IPS-18a (cell line): ENCODE results near the gene DSC1.

ENCODE experiments used
- H3K27ac ChIP-seq: one replicate; pipeline ENCODE4 v1.5.1; 2013; ENCODE audit warnings: low read length
- H3K27me3 ChIP-seq: one replicate; pipeline ENCODE4 v1.6.1; 2013; ENCODE audit warnings: mild to moderate bottlenecking, low read length; ENCODE audit not compliant: control insufficient read depth, insufficient read depth
- H3K36me3 ChIP-seq: one replicate; pipeline ENCODE4 v1.6.1; 2013; ENCODE audit warnings: low read depth, low read length; ENCODE audit not compliant: control insufficient read depth
- H3K4me1 ChIP-seq: one replicate; pipeline ENCODE4 v1.6.1; 2013; ENCODE audit warnings: low read depth, low read length; ENCODE audit not compliant: control insufficient read depth
- H3K4me3 ChIP-seq: one replicate; pipeline ENCODE4 v1.5.1; 2013; ENCODE audit warnings: low read length
- H3K9ac ChIP-seq: one replicate; pipeline ENCODE4 v1.6.1; 2013; ENCODE audit warnings: mild to moderate bottlenecking, low read length, moderate library complexity
- H3K9me3 ChIP-seq: one replicate; pipeline ENCODE4 v1.6.1; 2013; ENCODE audit warnings: low read depth, low read length; ENCODE audit not compliant: control insufficient read depth

The DSC1 gene, protein sequence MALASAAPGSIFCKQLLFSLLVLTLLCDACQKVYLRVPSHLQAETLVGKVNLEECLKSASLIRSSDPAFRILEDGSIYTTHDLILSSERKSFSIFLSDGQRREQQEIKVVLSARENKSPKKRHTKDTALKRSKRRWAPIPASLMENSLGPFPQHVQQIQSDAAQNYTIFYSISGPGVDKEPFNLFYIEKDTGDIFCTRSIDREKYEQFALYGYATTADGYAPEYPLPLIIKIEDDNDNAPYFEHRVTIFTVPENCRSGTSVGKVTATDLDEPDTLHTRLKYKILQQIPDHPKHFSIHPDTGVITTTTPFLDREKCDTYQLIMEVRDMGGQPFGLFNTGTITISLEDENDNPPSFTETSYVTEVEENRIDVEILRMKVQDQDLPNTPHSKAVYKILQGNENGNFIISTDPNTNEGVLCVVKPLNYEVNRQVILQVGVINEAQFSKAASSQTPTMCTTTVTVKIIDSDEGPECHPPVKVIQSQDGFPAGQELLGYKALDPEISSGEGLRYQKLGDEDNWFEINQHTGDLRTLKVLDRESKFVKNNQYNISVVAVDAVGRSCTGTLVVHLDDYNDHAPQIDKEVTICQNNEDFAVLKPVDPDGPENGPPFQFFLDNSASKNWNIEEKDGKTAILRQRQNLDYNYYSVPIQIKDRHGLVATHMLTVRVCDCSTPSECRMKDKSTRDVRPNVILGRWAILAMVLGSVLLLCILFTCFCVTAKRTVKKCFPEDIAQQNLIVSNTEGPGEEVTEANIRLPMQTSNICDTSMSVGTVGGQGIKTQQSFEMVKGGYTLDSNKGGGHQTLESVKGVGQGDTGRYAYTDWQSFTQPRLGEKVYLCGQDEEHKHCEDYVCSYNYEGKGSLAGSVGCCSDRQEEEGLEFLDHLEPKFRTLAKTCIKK

DNA sequence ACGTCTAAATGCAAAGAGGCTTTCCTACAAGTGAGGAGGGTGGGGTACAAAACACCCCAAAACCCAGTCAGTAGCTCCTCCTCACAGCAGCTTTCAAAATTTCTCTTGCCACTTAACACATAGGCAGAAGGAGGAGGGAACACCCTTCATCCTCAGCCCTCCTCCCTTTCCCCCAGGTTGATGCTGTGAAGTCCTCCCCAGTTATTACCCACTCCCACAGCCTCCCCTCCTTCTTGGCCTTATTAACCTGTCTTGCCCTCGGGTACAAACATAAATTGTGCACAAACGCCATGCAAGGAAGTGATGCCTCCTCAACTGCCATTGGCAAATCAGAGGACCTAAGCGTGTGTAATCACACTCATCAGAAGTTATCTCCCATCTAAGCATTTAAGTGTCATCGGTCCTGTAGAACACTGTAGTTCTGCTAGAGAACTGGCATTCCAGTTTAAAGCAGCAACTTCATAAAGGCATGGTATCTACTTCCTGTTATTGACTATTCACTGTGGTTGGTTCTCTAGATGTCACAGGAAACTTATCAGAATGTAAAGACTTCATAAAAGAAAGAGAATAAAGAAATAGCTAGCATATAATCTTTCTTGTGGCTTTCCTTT is at the start of gene DSC1:
Gene DSC1 (minus strand): TSS at position 32 of the 611 bp plus-strand sequence. CDS start 262 bp downstream, outside the sequence.
- Histone ChIP-seq H3K9ac (no peak within 1 kb of the TSS), H3K9me3 (no peaks in the 10 kb centered on the region), H3K4me3 (no peak within 1 kb of the TSS), H3K27me3 (no peaks in the 10 kb centered on the region), H3K27ac (no peak within 1 kb of the TSS), H3K36me3 (no peaks in the 10 kb centered on the region), H3K4me1 (peaks cover 8% of the 10 kb centered on the region)

DNA sequence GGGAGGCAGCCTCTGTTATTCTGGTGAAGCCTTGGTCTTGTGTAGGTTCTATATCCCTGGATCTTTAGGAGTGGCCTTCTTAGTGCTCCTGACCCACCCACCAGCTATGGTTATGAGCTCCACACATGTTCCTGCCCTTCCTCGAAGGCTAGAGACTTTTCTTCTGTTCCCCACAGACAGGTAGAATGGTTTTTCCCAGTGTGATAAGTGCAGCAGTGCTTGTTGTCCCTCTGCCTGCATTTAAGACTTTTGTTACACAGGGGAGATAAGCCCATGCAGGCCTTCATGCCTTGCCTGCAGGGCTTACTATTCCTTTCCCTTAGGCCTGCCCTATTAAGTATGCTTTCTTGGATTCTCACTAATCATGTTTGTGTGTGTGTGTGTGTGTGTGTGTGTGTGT is 48.4 kb upstream of the DSC1 start:
- Histone ChIP-seq H3K9ac (no peak overlapping the region), H3K36me3 (no peaks in the 10 kb centered on the region), H3K4me3 (no peak overlapping the region), H3K9me3 (no peaks in the 10 kb centered on the region), H3K27ac (no peak overlapping the region), H3K4me1 (peaks cover 10% of the 10 kb centered on the region), H3K27me3 (no peaks in the 10 kb centered on the region)

DNA sequence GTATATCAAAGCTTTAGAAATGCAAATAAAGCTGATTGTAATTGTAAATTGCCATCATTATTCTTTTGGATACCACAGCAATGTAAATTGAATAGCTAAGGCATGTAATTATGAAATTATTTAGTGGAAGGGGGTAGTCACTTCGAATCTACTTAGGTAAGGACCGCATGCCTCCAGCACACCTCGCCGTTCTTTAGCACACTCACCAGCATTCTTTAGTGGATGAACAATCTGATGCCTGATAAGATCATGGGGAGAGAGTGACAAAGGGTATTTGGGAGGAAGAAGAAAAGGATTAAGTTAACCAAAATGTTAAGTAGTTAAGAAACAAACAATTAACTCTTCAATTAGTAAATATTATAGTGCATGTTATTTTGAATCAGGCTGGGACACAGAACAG is 46.4 kb upstream of the DSC1 start:
- H3K27me3 ChIP-seq = no peaks in the 10 kb centered on the region
- no peaks in the 10 kb centered on the region for H3K36me3 ChIP-seq
- no peak overlapping the region for H3K4me3 ChIP-seq
- H3K9ac ChIP-seq = no peak overlapping the region
- no peaks in the 10 kb centered on the region for H3K9me3 ChIP-seq
- no peak overlapping the region for H3K27ac ChIP-seq
- H3K4me1 ChIP-seq = peaks cover 10% of the 10 kb centered on the region

DNA sequence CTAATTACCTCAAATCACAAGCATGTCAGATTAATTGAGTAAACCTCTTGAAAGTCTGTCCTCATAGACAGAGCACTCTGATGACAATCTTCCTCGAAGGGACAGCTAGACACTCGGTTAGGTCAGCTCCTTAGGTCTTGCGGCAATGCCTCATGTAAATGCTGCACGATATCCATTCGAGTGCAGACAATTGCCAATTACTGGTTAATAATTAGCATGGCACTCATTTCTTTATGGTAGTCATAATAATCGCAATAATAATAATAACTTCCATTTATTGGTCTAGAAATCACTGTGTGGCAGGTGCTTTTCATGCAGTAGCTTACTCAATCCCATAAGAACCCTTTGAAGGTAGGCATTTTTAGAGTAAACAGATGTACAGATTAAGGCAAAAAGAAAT is 44.7 kb upstream of the DSC1 start:
- H3K9ac ChIP-seq = no peak overlapping the region
- H3K27me3 ChIP-seq = no peaks in the 10 kb centered on the region
- no peak overlapping the region for H3K27ac ChIP-seq
- no peaks in the 10 kb centered on the region for H3K36me3 ChIP-seq
- peaks cover 13% of the 10 kb centered on the region for H3K4me1 ChIP-seq
- H3K4me3 ChIP-seq = no peak overlapping the region
- no peaks in the 10 kb centered on the region for H3K9me3 ChIP-seq

DNA sequence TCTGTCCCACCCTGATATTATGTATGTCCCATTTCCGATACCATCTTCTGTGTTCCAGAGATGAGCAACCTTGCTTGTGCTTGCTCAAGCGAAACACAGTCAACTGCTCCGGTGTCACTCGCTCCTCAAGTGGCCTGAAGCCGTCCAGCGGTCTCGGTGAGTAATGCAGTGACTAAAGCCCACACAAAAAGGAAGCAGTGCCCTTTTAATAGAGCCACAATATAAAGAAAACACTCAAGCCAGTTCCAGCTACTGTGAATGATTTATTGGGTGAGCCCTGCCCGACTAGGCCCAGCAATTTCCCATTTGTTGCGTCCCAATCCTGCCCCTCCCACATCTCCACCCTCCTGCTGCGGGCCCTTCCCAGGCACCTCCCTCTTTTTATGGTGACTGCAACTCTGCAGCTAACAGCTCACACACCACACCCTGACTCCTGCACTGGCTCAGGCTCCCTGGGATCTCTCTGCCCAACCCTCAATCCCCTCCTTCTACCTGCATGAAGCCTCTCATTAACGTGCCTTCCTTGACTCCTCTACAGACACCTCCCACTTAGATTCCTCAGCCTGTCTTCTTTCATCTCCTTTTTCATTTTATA is 44.2 kb upstream of the DSC1 start:
- H3K36me3 ChIP-seq = no peaks in the 10 kb centered on the region
- no peak overlapping the region for H3K27ac ChIP-seq
- H3K9ac ChIP-seq = no peak overlapping the region
- H3K9me3 ChIP-seq = no peaks in the 10 kb centered on the region
- no peak overlapping the region for H3K4me3 ChIP-seq
- peaks cover 13% of the 10 kb centered on the region for H3K4me1 ChIP-seq
- H3K27me3 ChIP-seq = no peaks in the 10 kb centered on the region

GRCh38 chr18:31206071-31206470 is 43.4 kb upstream of the DSC1 start:
- no peaks in the 10 kb centered on the region for H3K36me3 ChIP-seq
- no peaks in the 10 kb centered on the region for H3K9me3 ChIP-seq
- H3K27ac ChIP-seq = no peak overlapping the region
- no peak overlapping the region for H3K9ac ChIP-seq
- H3K4me1 ChIP-seq = peaks cover 13% of the 10 kb centered on the region
- no peaks in the 10 kb centered on the region for H3K27me3 ChIP-seq
- no peak overlapping the region for H3K4me3 ChIP-seq

DNA sequence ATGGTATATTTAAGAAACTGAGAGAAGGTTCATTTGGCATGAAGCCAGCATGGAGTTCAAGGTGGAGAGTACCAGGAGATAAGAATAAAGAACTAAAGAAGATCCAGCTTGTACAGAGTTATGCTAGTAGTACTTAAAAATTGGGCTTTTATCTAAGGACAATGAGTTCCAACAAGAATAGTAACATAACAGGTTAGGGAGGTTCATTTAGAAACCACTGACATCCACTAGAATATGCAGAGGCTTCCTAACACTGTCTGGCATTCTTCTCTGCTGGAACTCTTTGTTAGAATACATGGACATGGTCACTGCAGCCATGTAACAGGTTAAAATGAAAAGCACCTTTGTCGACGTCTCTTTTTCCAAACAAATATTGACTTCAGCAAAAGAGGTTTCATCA is 42.6 kb upstream of the DSC1 start:
- H3K4me3 ChIP-seq = no peak overlapping the region
- no peak overlapping the region for H3K27ac ChIP-seq

DNA sequence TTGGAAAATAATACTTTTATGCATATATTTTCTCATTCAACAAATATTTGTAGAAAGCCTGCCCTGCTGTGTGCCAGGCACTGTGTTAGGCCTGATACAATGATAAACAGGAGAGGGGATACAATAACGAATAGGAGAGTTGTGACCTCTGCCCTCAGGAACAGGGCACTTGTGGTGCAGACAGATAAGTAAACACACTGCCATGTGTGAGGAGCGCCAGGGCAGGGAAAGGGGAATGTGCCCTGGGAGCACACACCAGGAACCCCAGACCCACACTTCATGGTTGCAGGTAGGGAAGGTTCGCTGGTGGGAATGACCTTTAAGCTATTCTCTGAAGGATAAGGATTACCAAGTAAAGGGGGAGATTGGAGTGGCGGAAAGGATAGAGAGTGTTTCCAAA is 42.2 kb upstream of the DSC1 start:
- H3K27ac ChIP-seq = no peak overlapping the region
- H3K27me3 ChIP-seq = no peaks in the 10 kb centered on the region
- H3K4me1 ChIP-seq = peaks cover 14% of the 10 kb centered on the region
- H3K9ac ChIP-seq = no peak overlapping the region
- H3K36me3 ChIP-seq = no peaks in the 10 kb centered on the region
- H3K9me3 ChIP-seq = no peaks in the 10 kb centered on the region
- no peak overlapping the region for H3K4me3 ChIP-seq

More for the DNA sequence above, 42.6 kb upstream of the DSC1 start:
- Histone ChIP-seq H3K9me3 (no peaks in the 10 kb centered on the region), H3K36me3 (no peaks in the 10 kb centered on the region), H3K9ac (no peak overlapping the region), H3K27me3 (no peaks in the 10 kb centered on the region), H3K4me1 (peaks cover 13% of the 10 kb centered on the region)

DNA sequence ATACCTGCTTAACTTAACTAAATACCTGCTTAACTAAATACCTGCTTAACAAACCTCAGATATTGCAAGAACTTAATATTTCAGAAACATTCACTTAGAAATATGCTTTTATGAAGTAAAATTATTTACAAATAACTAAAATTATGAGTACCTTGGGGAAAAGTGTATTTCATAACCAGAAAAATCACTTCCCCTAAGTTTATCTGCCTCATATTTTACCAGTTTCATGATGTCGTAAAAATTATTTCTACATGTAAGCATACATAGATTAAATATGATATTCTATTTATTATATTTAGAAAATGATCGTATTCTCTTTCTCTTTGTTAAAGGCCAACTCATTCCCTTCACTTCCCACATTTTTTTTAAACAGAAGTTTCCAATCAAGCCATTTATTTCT is 41.5 kb upstream of the DSC1 start:
- Histone ChIP-seq H3K36me3 (no peaks in the 10 kb centered on the region), H3K27me3 (no peaks in the 10 kb centered on the region), H3K4me3 (no peak overlapping the region), H3K4me1 (peaks cover 15% of the 10 kb centered on the region), H3K27ac (no peak overlapping the region), H3K9ac (no peak overlapping the region), H3K9me3 (no peaks in the 10 kb centered on the region)

DNA sequence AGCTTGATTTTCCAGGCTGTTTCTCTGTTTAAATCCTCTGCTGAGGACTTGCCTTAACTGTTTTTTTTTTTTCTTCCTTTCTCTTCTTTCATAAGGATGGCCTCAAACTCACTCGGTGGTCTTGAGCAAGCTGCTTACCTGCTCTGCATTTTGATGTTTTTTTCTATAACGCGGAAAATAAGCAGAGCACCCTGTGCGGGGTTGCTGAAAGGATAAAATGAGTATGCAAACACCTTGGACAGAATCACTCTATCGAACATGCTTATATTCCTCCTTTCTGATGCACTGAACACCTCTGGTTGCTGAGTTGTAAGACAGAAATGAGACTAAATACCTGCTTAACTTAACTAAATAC is 41.1 kb upstream of the DSC1 start:
- Histone ChIP-seq H3K27ac (no peak overlapping the region), H3K9me3 (no peaks in the 10 kb centered on the region), H3K4me3 (no peak overlapping the region), H3K9ac (no peak overlapping the region), H3K36me3 (no peaks in the 10 kb centered on the region), H3K4me1 (peaks cover 12% of the 10 kb centered on the region), H3K27me3 (no peaks in the 10 kb centered on the region)

- Histone ChIP-seq H3K9ac (no peak overlapping the region), H3K9me3 (no peaks in the 10 kb centered on the region), H3K27ac (no peak overlapping the region), H3K36me3 (no peaks in the 10 kb centered on the region), H3K27me3 (no peaks in the 10 kb centered on the region), H3K4me1 (peaks cover 11% of the 10 kb centered on the region), H3K4me3 (no peak overlapping the region)
Measured at GRCh38 chr18:31203096-31203793, 40.6 kb upstream of the DSC1 start.
